GM10847 (cell line): Measurements from ENCODE around the gene CFAP46.

Source experiments
- POLR2A ChIP-seq: IDR thresholded peaks from 2 replicates; pipeline ENCODE4 v1.6.1; 2011; ENCODE audit not compliant: insufficient read length; ENCODE audit errors: extremely low read depth

Gene CFAP46

GRCh38 chr10:132972986-132973902, 30.9 kb upstream of the CFAP46 start:
- no peak for TF ChIP-seq POLR2A

- no peak for TF ChIP-seq POLR2A
Measured at GRCh38 chr10:132972149-132972985, 30.0 kb upstream of the CFAP46 start.

- TF ChIP-seq POLR2A: no peak
Measured at GRCh38 chr10:132971448-132972148, 29.2 kb upstream of the CFAP46 start.

GRCh38 chr10:132970641-132971438, 28.5 kb upstream of the CFAP46 start:
- no peak for TF ChIP-seq POLR2A

GRCh38 chr10:132967540-132967939, 25.2 kb upstream of the CFAP46 start:
- no peak for TF ChIP-seq POLR2A

GRCh38 chr10:132965411-132966057, 23.2 kb upstream of the CFAP46 start:
- no peak for TF ChIP-seq POLR2A

GRCh38 chr10:132964231-132964630, 21.9 kb upstream of the CFAP46 start:
- TF ChIP-seq POLR2A: no peak

- TF ChIP-seq POLR2A: no peak
Measured at GRCh38 chr10:132963430-132963960, 21.1 kb upstream of the CFAP46 start.

- no peak for TF ChIP-seq POLR2A
Measured at GRCh38 chr10:132962623-132963429, 20.5 kb upstream of the CFAP46 start.

- TF ChIP-seq POLR2A: no peak
Measured at GRCh38 chr10:132961787-132962622, 19.6 kb upstream of the CFAP46 start.

GRCh38 chr10:132961420-132961786, 19.0 kb upstream of the CFAP46 start:
- no peak for TF ChIP-seq POLR2A
